HG02642 (cell line): Measurements from ENCODE around the gene SH3BGR.

Experiments
- ATAC-seq: cut with Tn5 transposase; IDR thresholded peaks from one replicate; pipeline ENCODE4 v1.9.1; 2021; ENCODE audit warnings: mild to moderate bottlenecking; ENCODE audit not compliant: unreplicated experiment, poor library complexity

SH3BGR gene

DNA sequence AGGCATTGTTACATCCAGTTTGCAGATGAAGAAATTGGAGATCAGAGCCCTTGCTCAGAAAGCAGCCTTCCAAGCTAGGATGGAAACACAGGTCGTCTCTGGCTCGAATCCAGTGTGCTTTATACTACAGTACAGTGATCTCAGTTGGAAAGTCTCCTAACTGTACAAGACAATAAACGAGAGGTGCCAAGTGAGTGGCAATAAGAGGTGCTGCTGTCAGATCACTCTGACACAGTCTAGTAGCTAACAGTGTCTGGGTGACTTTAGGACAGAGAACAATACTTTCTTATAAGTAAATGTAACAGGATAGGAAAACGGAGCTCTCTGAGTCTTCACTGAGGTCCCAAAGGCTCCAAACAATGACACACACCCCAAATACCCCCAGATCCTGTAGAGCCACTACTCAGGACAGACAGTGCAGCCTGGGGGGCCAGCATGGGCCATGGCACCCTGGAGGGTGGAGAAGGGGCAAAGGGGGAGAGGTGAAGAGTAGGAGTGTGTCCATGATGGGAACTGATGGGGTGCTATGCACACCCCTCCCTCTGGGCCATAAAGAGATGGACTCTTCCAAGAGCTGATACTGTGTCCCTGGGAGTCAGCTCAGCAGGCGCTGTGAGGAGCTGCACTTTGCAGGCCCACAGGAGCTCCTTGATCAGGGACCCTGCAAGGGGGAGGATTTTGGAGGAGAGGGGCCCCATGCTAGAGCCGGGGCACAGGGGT, 3.3 kb downstream of the SH3BGR start:
- no peak for ATAC-seq

- no peak for ATAC-seq
Observed at GRCh38 chr21:39456665-39457064, 4.9 kb downstream of the SH3BGR start.

DNA sequence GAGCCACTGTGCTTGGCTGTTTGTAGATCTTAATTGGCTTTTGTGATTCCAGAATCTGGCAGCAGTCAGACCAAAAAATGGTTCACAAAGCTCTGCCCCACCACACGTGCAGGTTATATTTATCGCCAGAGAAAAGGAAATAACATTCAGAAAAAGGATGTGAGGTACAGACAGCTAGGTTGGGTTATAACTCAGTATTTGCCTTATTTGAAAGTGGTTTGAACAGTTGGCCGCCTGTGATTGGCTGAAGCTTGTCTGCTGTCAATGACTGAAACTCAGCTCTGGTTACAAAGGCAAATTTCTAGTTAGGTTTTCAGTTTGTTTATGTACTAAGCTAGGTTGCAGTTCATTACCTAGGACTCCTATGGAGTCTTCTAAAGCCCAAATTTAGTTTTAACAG, 9.6 kb downstream of the SH3BGR start:
- no peak for ATAC-seq

DNA sequence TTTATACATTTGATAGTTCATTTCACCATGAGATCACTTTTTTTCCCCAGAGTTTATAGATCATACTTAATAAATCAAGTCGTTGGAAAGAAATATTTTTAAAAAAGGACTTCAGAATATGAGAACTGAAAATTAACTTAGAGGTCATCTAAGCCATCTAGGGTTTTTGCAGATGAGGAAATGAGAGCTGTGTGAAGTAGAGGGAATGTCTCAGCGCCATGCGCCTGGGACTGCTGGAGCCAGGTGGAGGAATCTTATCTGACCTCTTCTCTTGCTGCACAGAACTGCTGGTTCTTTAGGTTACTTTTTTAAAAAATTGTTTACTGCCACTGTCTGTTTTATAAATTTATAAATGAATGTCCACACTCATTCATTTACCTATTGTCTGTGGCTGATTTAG, 11.5 kb downstream of the SH3BGR start:
- ATAC-seq, result no peak

DNA sequence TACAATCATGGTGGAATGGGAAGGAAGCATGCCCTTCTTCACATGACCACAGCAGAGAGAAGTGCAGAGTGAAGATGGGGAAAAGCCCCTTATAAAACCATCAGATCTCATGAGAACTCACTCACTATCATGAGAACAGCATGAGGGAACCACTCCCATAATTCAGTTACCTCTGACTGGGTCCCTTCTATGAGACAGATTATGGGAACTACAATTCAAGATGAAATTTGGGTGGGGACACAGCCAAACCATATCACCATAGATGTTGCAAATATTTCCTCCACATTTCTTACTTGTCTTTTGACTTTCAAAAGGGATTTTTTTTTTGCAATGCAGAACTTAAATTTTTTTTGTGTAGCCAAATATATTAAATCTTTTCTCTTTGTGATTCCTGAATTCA, 14.8 kb downstream of the SH3BGR start:
- ATAC-seq, result no peak

DNA sequence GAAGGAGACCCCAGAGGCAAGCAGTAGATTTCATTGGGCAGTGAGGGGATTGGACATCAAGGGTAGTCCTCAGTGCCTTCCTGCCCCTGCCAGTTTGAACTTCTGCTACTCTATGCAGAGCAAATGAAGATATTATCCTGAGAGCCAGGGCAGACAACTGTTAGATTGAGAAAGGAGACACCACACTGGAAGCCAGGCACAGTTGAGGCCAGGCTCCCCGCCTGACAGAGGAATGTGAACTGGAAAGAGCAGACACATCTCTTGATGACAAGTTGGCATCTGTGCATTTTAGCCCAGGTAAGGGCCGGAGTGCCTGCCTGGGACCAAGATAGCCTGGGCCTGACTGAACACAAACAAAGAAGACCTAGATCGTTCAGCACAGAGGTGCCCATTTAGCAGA, 16.0 kb downstream of the SH3BGR start:
- ATAC-seq, result no peak

DNA sequence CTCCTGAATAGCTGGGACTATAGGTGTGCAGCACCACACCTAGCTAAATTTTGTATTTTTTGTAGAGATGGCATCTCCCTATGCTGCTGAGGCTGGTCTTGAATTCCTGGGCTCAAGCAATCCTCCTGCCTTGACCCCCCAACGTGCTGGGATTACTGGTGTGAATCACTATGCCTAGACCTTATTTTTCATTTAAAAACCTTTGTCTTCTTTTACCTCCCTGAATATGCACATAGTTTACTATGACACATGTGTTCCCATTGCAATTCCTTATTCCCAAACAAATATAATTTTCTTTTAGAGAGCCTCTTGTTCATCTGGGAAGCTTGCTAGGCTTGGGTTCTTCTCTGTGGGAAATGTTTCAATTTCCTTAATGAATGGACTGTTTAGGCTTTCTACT, 16.8 kb downstream of the SH3BGR start:
- no peak for ATAC-seq

GRCh38 chr21:39471598-39471997, 19.8 kb downstream of the SH3BGR start:
- ATAC-seq, result no peak

DNA sequence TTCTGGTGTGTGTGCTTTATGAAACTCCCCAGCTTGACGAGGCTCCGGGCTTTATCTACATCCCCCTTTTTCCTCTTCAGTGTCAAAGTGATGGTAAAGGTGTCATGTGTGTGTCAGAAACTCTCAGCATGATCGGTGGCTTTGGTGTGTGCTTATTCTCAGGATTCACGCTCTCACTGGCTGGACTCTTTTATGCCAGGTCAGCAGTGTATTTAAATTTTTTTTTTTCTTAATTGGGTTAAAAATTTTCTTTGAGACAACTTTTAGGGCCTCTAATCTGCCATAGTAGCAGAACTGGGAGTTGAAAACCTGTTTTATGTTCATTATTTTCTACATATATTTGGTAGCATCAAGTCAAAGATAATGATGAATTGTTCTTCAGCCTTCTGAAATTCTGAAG, 21.0 kb downstream of the SH3BGR start:
- ATAC-seq, result no peak

DNA sequence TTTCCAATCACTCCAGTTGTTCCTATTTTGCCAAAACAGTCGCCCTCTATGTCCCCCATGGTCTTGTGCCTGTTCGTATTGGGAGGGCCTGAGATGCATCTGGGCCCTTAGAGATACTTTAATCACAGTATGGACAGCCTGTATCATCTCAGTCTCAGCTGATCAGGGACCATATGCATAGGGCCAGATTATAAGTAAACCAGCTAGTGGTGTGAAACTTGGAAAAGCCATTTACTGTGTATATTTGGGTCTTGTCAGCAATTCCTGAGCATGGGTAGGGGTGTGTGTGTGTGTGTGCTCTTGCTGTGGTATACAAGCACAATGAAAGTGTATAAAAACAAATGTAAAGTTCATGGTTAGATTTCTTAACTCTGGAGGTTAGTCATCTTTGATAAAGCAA, 22.8 kb downstream of the SH3BGR start:
- no peak for ATAC-seq

DNA sequence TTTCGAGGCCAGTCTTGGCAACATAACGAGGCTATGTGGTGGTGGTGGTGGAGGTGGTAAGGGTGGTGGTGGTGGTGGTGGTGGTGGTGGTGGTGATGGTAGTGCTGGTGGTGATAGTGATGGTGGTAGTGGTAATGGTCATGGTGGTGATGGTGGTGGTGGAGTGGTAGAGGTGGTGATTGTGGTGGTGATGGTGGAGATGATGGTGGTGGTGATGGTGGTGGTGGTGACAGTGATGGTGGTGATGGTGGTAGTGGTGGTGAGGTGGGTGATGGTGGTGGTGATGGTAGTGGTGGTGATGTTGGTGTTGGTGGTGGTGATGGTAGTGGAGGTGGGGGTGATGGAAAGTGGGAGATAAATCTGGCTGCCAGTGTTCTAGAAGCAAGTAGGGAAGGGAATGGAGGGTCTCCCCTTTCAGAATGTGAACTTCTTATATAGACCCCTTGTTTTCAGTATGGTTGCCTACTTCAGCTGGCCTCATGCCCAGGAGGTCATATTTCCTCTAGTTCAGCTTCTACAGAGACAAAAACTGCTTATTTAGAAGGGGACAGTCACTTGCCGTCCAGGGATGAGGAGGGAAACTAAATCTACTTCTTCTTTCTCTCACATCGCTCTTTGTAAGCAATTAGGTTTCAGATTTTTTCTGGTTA, 27.5 kb downstream of the SH3BGR start:
- no peak for ATAC-seq

DNA sequence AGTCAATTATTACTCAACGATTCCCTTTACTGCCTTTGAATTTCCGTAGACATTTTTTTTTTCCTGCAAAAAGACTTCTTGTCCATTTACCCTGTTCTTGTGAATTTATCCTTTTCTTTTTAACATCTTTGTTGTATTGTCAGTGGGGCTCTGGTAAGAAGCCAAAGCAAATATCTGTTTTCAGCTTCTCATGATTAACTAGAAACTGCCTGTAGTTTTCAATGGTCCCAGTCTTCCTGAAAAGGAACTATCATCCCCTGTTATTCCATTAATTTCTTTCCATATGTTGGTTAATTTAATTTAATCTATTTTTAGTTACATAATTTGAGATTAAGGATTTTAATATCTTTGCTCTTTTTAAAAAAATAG, 28.0 kb downstream of the SH3BGR start:
- ATAC-seq, result no peak

DNA sequence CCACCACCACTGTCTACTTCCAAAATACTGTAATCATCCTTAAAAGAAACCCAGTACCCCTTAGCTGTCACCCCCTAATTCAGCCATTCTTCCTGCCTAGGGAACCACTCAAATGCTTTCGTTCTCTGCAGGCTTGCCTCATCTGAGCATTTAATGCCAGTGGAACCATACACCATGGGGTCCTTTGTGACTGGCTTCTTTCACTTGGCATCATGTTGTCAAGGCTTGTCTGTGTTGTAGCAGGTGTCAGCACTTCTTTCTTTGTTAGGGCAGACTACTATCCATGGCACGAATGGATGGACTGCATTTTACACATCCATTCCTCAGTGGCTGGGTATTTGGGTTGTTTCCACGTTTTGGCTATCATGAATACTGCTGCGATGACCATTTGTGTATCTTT, 28.5 kb downstream of the SH3BGR start:
- no peak for ATAC-seq

DNA sequence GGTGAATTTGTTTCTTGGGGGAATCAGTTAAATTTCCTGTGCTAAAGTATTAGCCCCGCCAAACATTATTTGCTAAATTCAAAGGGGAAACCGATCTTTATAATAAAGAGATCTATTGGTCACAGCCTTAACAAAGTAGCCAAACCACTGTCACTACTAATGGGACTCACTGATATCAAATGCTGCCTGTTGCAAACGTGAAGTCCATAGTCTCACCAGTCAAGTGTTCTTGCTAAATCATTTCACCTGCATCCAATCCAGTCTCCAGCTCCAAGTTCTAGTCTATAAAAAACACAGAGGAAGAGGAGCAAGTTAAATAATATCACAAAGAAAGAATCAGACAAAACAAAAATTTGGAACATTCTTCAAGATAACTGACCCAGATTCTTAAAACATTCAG, 30.1 kb downstream of the SH3BGR start:
- ATAC-seq, result no peak

DNA sequence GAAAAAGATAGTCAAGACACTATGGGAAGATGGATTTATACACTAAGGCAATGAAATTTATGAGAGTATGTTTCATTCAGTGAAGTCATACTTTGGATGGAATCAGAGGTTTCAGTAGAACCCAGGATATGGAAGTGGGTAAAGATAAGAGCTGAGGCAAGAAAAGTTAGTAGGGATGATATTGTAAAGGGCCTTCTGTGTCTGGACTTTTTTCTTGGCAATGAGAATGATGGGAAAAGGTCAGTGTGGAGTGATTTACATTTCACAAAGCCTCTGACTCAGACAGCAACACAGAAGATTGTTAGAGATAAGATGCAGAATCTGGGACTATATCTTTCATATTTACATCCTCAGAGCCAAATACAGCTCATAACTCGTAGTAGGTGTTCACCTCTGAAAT, 32.1 kb downstream of the SH3BGR start:
- no peak for ATAC-seq

DNA sequence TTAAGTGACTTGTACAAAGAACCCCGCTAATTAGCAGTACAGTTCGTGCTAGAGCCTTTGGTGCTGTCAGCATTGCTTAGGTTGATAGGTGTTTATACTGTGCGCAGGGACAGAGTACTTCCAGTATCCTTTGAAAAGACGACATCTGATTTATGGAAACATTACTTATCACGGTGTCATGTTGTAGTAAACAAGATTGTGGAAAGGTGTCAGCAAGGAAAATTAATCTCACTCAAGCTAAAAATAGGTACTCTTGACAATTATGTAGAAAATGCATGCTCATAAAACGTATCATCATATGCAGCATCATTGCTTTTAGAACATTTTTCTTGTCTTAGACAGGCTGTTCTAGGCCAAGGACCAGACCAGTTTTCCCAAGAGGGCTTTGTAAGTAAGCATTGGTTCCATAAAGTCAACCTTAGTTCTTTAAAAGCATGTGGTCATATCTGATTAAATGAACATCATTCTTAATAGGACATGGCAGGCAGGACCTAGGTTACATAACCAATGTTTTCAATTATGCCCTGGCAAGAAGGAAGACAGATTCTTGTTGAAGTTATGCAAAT, 33.0 kb downstream of the SH3BGR start:
- ATAC-seq, result no peak

GRCh38 chr21:39489380-39489924, 37.7 kb downstream of the SH3BGR start:
- no peak for ATAC-seq

DNA sequence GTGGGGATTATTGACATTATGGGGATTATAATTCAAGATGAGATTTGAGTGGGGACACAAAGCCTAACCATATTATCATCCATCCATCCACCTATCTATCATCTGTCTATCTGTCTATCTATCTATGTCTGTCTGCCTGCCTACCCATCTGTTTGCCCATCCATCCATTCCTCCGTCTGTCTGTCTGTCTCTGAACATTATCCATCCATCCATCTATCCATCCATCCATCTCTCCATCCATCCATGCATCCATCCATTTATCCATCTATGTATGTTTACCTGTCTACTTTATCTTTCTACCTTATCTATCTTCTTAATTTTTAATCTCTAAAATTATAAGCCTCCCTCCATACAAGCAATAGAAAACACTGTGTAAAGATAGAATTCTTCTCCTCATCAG, 47.4 kb downstream of the SH3BGR start:
- no peak for ATAC-seq

- ATAC-seq, result no peak
Observed at GRCh38 chr21:39502631-39503030, 50.9 kb downstream of the SH3BGR start.

DNA sequence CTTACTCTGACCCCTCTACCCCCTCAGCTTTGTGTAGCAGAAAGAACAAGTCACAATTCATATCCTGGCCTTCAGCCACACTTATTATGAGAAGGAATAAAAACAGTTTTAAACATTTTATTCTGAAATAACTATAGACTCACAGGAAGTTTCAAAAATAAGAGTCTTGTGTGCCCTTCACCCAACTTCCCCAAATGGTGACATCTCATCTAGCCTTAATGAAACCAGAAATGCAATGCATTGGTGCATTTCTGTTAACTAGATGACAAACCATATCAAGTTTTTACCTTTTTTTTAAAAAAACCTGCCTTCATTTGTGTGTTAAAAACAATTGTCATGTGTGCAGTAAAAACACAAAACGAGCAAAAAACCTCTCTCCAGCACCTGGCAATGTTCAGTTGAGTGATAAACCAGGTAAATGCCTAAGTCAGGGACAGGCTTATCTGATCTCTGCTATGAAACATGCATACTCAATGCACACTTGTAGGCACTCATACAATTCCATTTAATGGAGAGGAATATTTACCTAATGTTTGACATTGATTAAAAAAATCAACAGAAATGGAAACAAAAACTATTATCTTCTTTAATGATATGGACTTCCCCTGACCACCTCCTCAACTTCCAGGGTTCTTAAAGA, 51.5 kb downstream of the SH3BGR start:
- no peak for ATAC-seq

- no peak for ATAC-seq
Observed at GRCh38 chr21:39504230-39504629, 52.5 kb downstream of the SH3BGR start.
